ENCODE results near the gene CIDEB.
A peak's percentile ranks its signal among the peaks of the same experiment; 100 is the strongest.

The CIDEB gene

DNA sequence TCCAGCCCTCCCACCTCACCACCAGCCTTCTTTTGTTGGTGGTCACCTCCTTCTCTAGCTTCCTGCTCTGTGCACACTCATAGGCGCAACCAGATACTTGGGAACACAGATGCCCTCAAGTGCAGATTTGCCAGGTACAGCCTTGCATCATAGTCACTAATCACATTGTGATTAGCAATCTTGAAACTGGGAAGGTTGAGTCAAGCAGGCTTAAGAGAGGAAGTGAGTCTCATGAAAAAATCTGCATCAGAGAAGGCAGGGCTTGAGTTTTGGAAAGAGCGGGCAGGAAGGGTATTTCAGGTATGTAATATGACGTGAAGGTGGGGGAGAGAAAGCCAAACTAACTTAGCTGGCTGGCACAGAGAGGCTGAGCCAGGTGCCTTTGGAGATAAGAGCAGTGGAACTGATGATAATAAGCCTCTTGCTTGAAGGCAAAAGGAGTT is 33.7 kb downstream of the CIDEB start:
- H2AFZ ChIP-seq (ENCODE audit: low read depth, low read length, severe bottlenecking), result no peak overlapping the region
- H3K9me3 ChIP-seq (ENCODE audit: insufficient read depth, low read length), result no peaks in the 10 kb centered on the region
- 0 out of 2 replicates have a peak overlapping the region, but pooled peaks have one; percentile 5 for H3K27ac ChIP-seq (ENCODE audit: low read depth, low read length)
- no peak overlapping the region for H3K4me3 ChIP-seq (ENCODE audit: insufficient read depth, low read length, poor library complexity, severe bottlenecking)
- TF ChIP-seq, protein P1, sequence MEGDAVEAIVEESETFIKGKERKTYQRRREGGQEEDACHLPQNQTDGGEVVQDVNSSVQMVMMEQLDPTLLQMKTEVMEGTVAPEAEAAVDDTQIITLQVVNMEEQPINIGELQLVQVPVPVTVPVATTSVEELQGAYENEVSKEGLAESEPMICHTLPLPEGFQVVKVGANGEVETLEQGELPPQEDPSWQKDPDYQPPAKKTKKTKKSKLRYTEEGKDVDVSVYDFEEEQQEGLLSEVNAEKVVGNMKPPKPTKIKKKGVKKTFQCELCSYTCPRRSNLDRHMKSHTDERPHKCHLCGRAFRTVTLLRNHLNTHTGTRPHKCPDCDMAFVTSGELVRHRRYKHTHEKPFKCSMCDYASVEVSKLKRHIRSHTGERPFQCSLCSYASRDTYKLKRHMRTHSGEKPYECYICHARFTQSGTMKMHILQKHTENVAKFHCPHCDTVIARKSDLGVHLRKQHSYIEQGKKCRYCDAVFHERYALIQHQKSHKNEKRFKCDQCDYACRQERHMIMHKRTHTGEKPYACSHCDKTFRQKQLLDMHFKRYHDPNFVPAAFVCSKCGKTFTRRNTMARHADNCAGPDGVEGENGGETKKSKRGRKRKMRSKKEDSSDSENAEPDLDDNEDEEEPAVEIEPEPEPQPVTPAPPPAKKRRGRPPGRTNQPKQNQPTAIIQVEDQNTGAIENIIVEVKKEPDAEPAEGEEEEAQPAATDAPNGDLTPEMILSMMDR (IDR thresholded peaks at IDR 0.05; ENCODE audit: insufficient read depth, low read length, poor library complexity, severe bottlenecking), result no peak
- no peak for TF ChIP-seq EZH2phosphoT487 (conservative IDR thresholded peaks at IDR 0.05; ENCODE audit: low read length)
- 0 out of 2 replicates have a peak overlapping the region, but pooled peaks have one; percentile 6 for H3K9ac ChIP-seq (ENCODE audit: low read length)
- no peaks in the 10 kb centered on the region for H3K9me2 ChIP-seq (replicated peaks; ENCODE audit: insufficient read depth, low read length)
- no peaks in the 10 kb centered on the region for H4K20me1 ChIP-seq (ENCODE audit: low read depth, low read length)
- no peaks in the 10 kb centered on the region for H3K27me3 ChIP-seq (ENCODE audit: low read length)
- peaks cover 11% of the 10 kb centered on the region for H3F3A ChIP-seq (ENCODE audit: insufficient read depth)
- no peak overlapping the region for H3K4me2 ChIP-seq (ENCODE audit: low read depth, low read length, poor library complexity, severe bottlenecking)
- no peaks in the 10 kb centered on the region for H3K36me3 ChIP-seq (ENCODE audit: low read length)
- H3K79me2 ChIP-seq (ENCODE audit: insufficient read depth, low read length), result 0 out of 2 replicates have a peak, but pooled peaks cover 2% of the 10 kb centered on the region

- no peaks in the 10 kb centered on the region for H3K27me3 ChIP-seq (ENCODE audit: low read length)
- H3K79me2 ChIP-seq (ENCODE audit: insufficient read depth, low read length), result 0 out of 2 replicates have a peak, but pooled peaks cover 2% of the 10 kb centered on the region
- peaks cover 11% of the 10 kb centered on the region for H3F3A ChIP-seq (ENCODE audit: insufficient read depth)
- H3K36me3 ChIP-seq (ENCODE audit: low read length), result no peaks in the 10 kb centered on the region
- 0 out of 2 replicates have a peak overlapping the region, but pooled peaks have one; percentile 6 for H3K9ac ChIP-seq (ENCODE audit: low read length)
- no peaks in the 10 kb centered on the region for H3K9me3 ChIP-seq (ENCODE audit: insufficient read depth, low read length)
- H3K4me2 ChIP-seq (ENCODE audit: low read depth, low read length, poor library complexity, severe bottlenecking), result no peak overlapping the region
- TF ChIP-seq, protein P1 (IDR thresholded peaks at IDR 0.05; ENCODE audit: insufficient read depth, low read length, poor library complexity, severe bottlenecking), result no peak
- H4K20me1 ChIP-seq (ENCODE audit: low read depth, low read length), result no peaks in the 10 kb centered on the region
- H3K9me2 ChIP-seq (replicated peaks; ENCODE audit: insufficient read depth, low read length), result no peaks in the 10 kb centered on the region
- no peak overlapping the region for H2AFZ ChIP-seq (ENCODE audit: low read depth, low read length, severe bottlenecking)
- no peak overlapping the region for H3K4me3 ChIP-seq (ENCODE audit: insufficient read depth, low read length, poor library complexity, severe bottlenecking)
- H3K27ac ChIP-seq (ENCODE audit: low read depth, low read length), result 0 out of 2 replicates have a peak overlapping the region, but pooled peaks have one; percentile 5
Observed at GRCh38 chr14:24273422-24273998, 34.3 kb downstream of the CIDEB start.

DNA sequence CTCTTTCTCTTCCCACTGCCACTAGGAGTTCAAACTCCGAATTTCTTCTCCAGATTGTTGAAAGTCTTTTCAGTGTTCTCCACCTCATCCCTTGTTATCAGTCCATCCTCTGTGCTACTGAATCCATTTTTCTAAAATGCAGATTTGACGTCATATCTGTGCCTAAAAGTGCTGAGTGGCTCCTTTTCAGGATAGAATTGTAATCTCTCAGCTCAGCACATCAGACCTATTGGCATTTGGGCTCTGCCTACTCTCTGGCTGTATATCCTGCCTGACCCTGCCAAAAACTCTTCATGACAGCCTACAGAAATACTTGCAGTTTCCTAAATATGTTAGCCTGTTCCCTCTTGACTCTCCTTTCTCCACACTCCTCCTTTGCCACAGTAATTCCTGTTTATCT is 35.3 kb downstream of the CIDEB start:
- H2AFZ ChIP-seq (ENCODE audit: low read depth, low read length, severe bottlenecking), result no peak overlapping the region
- no peaks in the 10 kb centered on the region for H3K36me3 ChIP-seq (ENCODE audit: low read length)
- H3K4me2 ChIP-seq (ENCODE audit: low read depth, low read length, poor library complexity, severe bottlenecking), result peak overlapping the region; percentile 66
- TF ChIP-seq, protein P1 (IDR thresholded peaks at IDR 0.05; ENCODE audit: insufficient read depth, low read length, poor library complexity, severe bottlenecking), result no peak
- no peak for TF ChIP-seq EZH2phosphoT487 (conservative IDR thresholded peaks at IDR 0.05; ENCODE audit: low read length)
- 0 out of 2 replicates have a peak, but pooled peaks cover 2% of the 10 kb centered on the region for H3K79me2 ChIP-seq (ENCODE audit: insufficient read depth, low read length)
- H3K9me2 ChIP-seq (replicated peaks; ENCODE audit: insufficient read depth, low read length), result no peaks in the 10 kb centered on the region
- H3K27ac ChIP-seq (ENCODE audit: low read depth, low read length), result no peak overlapping the region
- no peaks in the 10 kb centered on the region for H3K27me3 ChIP-seq (ENCODE audit: low read length)
- peak overlapping the region; percentile 77; the same call in 1 of the 2 replicates for H3K9ac ChIP-seq (ENCODE audit: low read length)
- H3K4me3 ChIP-seq (ENCODE audit: insufficient read depth, low read length, poor library complexity, severe bottlenecking), result no peak overlapping the region
- H3F3A ChIP-seq (ENCODE audit: insufficient read depth), result peaks cover 11% of the 10 kb centered on the region
- H4K20me1 ChIP-seq (ENCODE audit: low read depth, low read length), result no peaks in the 10 kb centered on the region
- H3K9me3 ChIP-seq (ENCODE audit: insufficient read depth, low read length), result no peaks in the 10 kb centered on the region
